ENCODE measurements around the gene ACER3. TPM values are rescaled to one million over a fixed set of nuclear protein-coding genes. Genes with fewer than 3 reads are reported as not detected.
"Not testable (repeated sequence)": the region's sequence is repeated elsewhere in the genome, so short reads cannot be mapped to it uniquely, and the experiment has no call there.

The ACER3 gene
- total RNA-seq, 4 donors from 2014 or later, result 1.1 to 3.4 (median 2.6) TPM

DNA sequence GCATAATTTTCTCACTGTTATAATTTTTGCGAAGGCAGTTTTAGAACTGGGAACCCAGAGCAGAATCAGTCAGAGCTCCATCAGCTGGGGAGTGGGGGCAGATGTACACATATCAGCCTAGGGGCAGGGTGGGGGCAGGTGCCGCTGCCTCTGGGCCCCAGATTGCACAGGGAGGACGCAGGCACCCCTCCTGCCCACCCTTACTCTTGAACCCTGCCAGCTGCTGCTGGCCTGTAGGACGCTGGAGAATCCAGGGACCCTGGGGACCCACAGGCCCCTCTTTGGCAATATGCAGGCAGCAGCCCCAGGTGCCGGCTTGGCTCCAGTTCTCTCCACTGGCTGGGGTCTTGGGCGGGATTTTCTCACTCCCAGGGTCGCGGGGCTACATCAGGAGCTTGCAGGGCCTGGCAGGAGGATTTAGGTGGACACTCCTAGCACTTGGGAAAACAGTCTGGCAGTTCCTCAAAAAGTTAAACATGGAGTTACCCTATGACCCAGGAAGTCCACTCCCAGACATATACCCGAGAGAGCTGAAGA is 197.3 kb downstream of the ACER3 start:
- Histone ChIP-seq H3K4me3 (no peak overlapping the region), H3K27ac (no peak overlapping the region), H3K27me3 (no peaks in the 10 kb centered on the region), H3K9me3 (peaks cover 0 to 3% (median 0%) of the 10 kb centered on the region in 3 donors), H3K36me3 (no peaks in the 10 kb centered on the region), H3K4me1 (no peaks in the 10 kb centered on the region)
- TF ChIP-seq CTCF (IDR thresholded peaks at IDR 0.05 in 4 of 5, conservative IDR thresholded peaks at IDR 0.05 in 1 of 5) (no peak), POLR2A (IDR thresholded peaks at IDR 0.05) (no peak)
- ATAC-seq (no peak), DNase-seq (no peak)
- in situ Hi-C loops (cut with MboI; ENCODE audit: low sequenced_read_pairs in 4 of 4) (no loop called here), intact Hi-C loops (cut with DNase I; ENCODE audit: low total_unique reads) (no loop called here)

GRCh38 chr11:77058900-77059299 is 198.2 kb downstream of the ACER3 start:
- DNase-seq (no peak), ATAC-seq (no peak)
- TF ChIP-seq POLR2A (IDR thresholded peaks at IDR 0.05) (no peak), CTCF (IDR thresholded peaks at IDR 0.05 in 4 of 5, conservative IDR thresholded peaks at IDR 0.05 in 1 of 5) (no peak)
- intact Hi-C loops (cut with DNase I; ENCODE audit: low total_unique reads), result no loop called here
- Histone ChIP-seq H3K27me3 (no peaks in the 10 kb centered on the region), H3K9me3 (peaks cover 0 to 3% (median 0%) of the 10 kb centered on the region in 3 donors), H3K27ac (no peak overlapping the region), H3K4me3 (no peak overlapping the region), H3K36me3 (no peaks in the 10 kb centered on the region), H3K4me1 (no peaks in the 10 kb centered on the region)
- in situ Hi-C loops (cut with MboI; ENCODE audit: low sequenced_read_pairs in 4 of 4), result no loop called here

- Histone ChIP-seq H3K4me1 (no peaks in the 10 kb centered on the region), H3K36me3 (no peaks in the 10 kb centered on the region)
- DNase-seq, result no peak
Measured at GRCh38 chr11:77059806-77060205, 199.1 kb downstream of the ACER3 start.

GRCh38 chr11:77060234-77060633 is 199.5 kb downstream of the ACER3 start:
- intact Hi-C loops (cut with DNase I; ENCODE audit: low total_unique reads), result no loop called here
- DNase-seq (no peak), ATAC-seq (no peak)
- Histone ChIP-seq H3K27ac (no peak overlapping the region), H3K4me3 (no peak overlapping the region), H3K9me3 (peaks cover 0 to 3% (median 0%) of the 10 kb centered on the region in 3 donors), H3K27me3 (no peaks in the 10 kb centered on the region), H3K4me1 (no peaks in the 10 kb centered on the region), H3K36me3 (no peaks in the 10 kb centered on the region)
- no peak for TF ChIP-seq POLR2A (IDR thresholded peaks at IDR 0.05)
- no peak for TF ChIP-seq CTCF (IDR thresholded peaks at IDR 0.05 in 4 of 5, conservative IDR thresholded peaks at IDR 0.05 in 1 of 5)
- in situ Hi-C loops (cut with MboI; ENCODE audit: low sequenced_read_pairs in 4 of 4), result no loop called here

More at GRCh38 chr11:77059806-77060205, 199.1 kb downstream of the ACER3 start:
- peaks cover 0 to 3% (median 0%) of the 10 kb centered on the region in 3 donors for H3K9me3 ChIP-seq
- no peak for ATAC-seq
- H3K4me3 ChIP-seq, result no peak overlapping the region
- H3K27me3 ChIP-seq, result no peaks in the 10 kb centered on the region
- in situ Hi-C loops (cut with MboI; ENCODE audit: low sequenced_read_pairs in 4 of 4), result no loop called here
- intact Hi-C loops (cut with DNase I; ENCODE audit: low total_unique reads), result no loop called here
- H3K27ac ChIP-seq, result no peak overlapping the region
- TF ChIP-seq CTCF (IDR thresholded peaks at IDR 0.05 in 4 of 5, conservative IDR thresholded peaks at IDR 0.05 in 1 of 5), result no peak
- TF ChIP-seq POLR2A (IDR thresholded peaks at IDR 0.05), result no peak

DNA sequence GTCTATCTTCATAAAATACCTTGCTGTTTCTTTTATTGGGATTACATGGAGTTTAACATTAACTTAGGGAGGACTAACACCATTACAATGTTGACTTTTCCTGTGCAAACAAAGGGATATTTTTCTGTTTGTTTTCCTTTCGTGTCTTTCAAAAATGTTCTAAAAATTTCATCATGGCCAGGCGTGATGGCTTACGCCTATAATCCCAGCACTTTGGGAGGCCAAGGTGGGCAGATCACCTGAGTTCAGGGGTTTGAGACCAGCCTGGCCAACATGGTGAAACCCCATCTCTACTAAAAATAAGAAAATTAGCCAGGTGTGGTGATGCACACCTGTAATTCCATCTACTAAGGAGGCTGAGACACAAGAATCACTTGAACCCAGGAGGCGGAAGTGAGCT is 200.5 kb downstream of the ACER3 start:
- DNase-seq; intact Hi-C loops (cut with DNase I; ENCODE audit: low total_unique reads); in situ Hi-C loops (cut with MboI; ENCODE audit: low sequenced_read_pairs in 4 of 4); H3K4me1 ChIP-seq; H3K36me3 ChIP-seq; H3K9me3 ChIP-seq; H3K27me3 ChIP-seq; H3K27ac ChIP-seq; H3K4me3 ChIP-seq; ATAC-seq: not testable (repeated sequence)
